A673 (cell line): ENCODE measurements around the gene PLIN3. TPM values are rescaled to one million over a fixed set of nuclear protein-coding genes. Genes with fewer than 3 reads are reported as not detected.

Source experiments
- Bru-seq: library from RNA; stranded (reverse); fragments of 400-500 nt; gene quantifications from one replicate; lab custom pipeline; 2021; lab: Mats Ljungman, UMichigan
- BruChase-seq, 2 experiments: library from RNA; stranded (reverse); fragments of 400-500 nt; gene quantifications; one replicate each; lab custom pipeline; 2021; lab: Mats Ljungman, UMichigan
- BruUV-seq: library from RNA; stranded (reverse); fragments of 400-500 nt; replicated peaks from 2 replicates; lab custom pipeline; 2021; lab: Mats Ljungman, UMichigan
- CTCF ChIA-PET: fragments of 300-600 bp; sonication (Branson Sonifier 250); formaldehyde crosslinking; loops from one replicate; lab custom pipeline; 2022; ENCODE audit warnings: antibody characterized with exemption; lab: Charles Lee
- POLR2A ChIA-PET: fragments of 300-600 bp; sonication (Branson Sonifier 250); formaldehyde crosslinking; loops from one replicate; lab custom pipeline; 2022; ENCODE audit warnings: antibody characterized with exemption; ENCODE audit not compliant: low non-redundant PET; lab: Charles Lee
- DNase-seq: peaks from one replicate; pipeline ENCODE4 v3.0.0-alpha.2; 2015; ENCODE audit warnings: low spot score
- H3K27ac ChIP-seq: fragments of 200-600 bp; sonication (generic); 2 replicates; pipeline ENCODE4 v1.5.1; 2016; ENCODE audit warnings: mixed run types, low read depth, mild to moderate bottlenecking, mixed read lengths, antibody characterized with exemption, low read length; ENCODE audit not compliant: poor library complexity, severe bottlenecking
- H3K27me3 ChIP-seq: fragments of 200-600 bp; sonication (generic); replicated peaks from 2 replicates; pipeline ENCODE4 v1.6.1; 2017; ENCODE audit warnings: mixed run types, low read depth, mild to moderate bottlenecking, mixed read lengths, antibody characterized with exemption, low read length; ENCODE audit not compliant: insufficient read depth, poor library complexity
- H3K36me3 ChIP-seq: fragments of 200-600 bp; sonication (generic); 2 replicates; pipeline ENCODE4 v1.6.1; 2016; ENCODE audit warnings: mixed run types, mild to moderate bottlenecking, mixed read lengths, antibody characterized with exemption, low read length; ENCODE audit not compliant: insufficient read depth, poor library complexity, severe bottlenecking
- H3K4me1 ChIP-seq: fragments of 200-600 bp; sonication (generic); 2 replicates; pipeline ENCODE4 v1.6.1; 2017; ENCODE audit warnings: mixed run types, mild to moderate bottlenecking, mixed read lengths, antibody characterized with exemption, low read length; ENCODE audit not compliant: insufficient read depth, poor library complexity, severe bottlenecking
- H3K4me3 ChIP-seq: fragments of 200-600 bp; sonication (generic); 2 replicates; pipeline ENCODE4 v1.5.1; 2016; ENCODE audit warnings: low read depth, mixed run types, mild to moderate bottlenecking, mixed read lengths, low read length; ENCODE audit not compliant: poor library complexity, severe bottlenecking
- H3K9me3 ChIP-seq: fragments of 200-600 bp; sonication (generic); 2 replicates; pipeline ENCODE4 v1.6.1; 2016; ENCODE audit warnings: mixed run types, low read depth, mild to moderate bottlenecking, mixed read lengths, antibody characterized with exemption, low read length; ENCODE audit not compliant: poor library complexity, severe bottlenecking
- EZH2 ChIP-seq: fragments of 200-600 bp; sonication (generic); IDR thresholded peaks from 2 replicates; pipeline ENCODE4 v1.6.1; 2017; ENCODE audit warnings: borderline replicate concordance, low read depth, mild to moderate bottlenecking, mixed read lengths, antibody characterized with exemption, low read length; ENCODE audit not compliant: poor library complexity, severe bottlenecking
- intact Hi-C: fragments of 100-400 bp; cut with micrococcal nuclease; formaldehyde crosslinking; loops from one replicate; pipeline ENCODE4 v1.10.0; 2022; ENCODE audit not compliant: unreplicated experiment
- long read RNA-seq: library from polyadenylated mRNA; stranded (forward); transcript quantifications from one replicate; pipeline ENCODE4 v2.0.0, GENCODE V29; 2022
- total RNA-seq: library from RNA; stranded (reverse); gene quantifications from 2 replicates; pipeline ENCODE4 v1.2.3, GENCODE V29; 2021
- TF ChIP-seq, protein P1 (sequence below): fragments of 300-800, 200-600 bp; sonication (generic); conservative IDR thresholded peaks from 2 replicates; pipeline ENCODE4 v1.5.1; 2017; ENCODE audit warnings: low read depth, mild to moderate bottlenecking, antibody characterized with exemption, low read length, moderate library complexity, mixed read lengths

The PLIN3 gene, protein sequence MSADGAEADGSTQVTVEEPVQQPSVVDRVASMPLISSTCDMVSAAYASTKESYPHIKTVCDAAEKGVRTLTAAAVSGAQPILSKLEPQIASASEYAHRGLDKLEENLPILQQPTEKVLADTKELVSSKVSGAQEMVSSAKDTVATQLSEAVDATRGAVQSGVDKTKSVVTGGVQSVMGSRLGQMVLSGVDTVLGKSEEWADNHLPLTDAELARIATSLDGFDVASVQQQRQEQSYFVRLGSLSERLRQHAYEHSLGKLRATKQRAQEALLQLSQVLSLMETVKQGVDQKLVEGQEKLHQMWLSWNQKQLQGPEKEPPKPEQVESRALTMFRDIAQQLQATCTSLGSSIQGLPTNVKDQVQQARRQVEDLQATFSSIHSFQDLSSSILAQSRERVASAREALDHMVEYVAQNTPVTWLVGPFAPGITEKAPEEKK
- 30.6 and 39.9 TPM in 2 replicates for total RNA-seq
- Bru-seq, nascent RNA: percentile 42 among the genes with signal in this experiment
- percentile 49 among the genes with signal in this experiment for BruChase-seq, experiment 1, labeled RNA remaining after a 2-hour chase
- BruChase-seq, experiment 2, labeled RNA remaining after a 6-hour chase: percentile 54 among the genes with signal in this experiment
- long read RNA-seq, transcript PLIN3-201 (8 exons, 2,333 nt): major isoform, 191 of 216 reads
- long read RNA-seq, transcript PLIN3-202 (8 exons, 1,535 nt): minor isoform, 5 of 216 reads
- long read RNA-seq, partial matches to known transcripts: 9 of 216 reads
- long read RNA-seq, other reads (novel, unspliced or antisense): 11 of 216 reads

DNA sequence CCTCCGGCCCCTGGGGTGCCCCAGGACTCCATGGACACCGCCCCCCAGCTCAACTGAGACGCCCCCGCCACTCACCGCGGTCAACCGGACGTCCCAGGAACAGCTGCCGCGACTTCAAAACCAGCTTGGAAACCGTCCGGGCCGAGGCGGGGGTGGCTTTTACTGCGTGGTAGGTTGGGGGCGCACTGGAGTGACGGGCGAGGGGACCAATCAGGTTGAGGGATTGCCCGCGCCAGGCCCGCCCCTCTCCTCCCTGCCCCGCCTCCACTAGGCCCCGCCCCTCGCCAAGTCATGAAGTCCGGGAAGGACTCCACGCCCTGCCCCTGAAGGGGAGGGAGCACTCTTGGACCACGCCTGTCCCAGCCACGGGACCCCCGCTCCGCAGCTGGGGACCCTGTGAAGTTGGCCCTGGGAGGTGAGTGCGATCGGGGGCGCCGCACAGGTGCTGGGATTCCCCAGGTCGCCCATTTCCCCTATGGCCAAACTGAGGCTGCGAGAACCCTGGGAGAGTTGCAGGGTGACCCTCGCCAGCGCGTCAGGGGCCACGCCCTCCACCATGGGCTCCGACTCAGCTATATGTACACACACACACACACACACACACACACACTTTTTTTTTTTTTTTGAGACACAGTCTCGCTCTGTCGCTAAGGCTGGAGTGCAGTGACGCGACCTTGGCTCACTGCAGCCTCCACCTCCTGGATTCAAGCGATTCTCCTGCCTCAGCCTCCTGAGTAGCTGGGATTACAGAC, at the start of gene PLIN3:
PLIN3 (minus strand) TSS at position 134 of the 752 bp plus-strand sequence. CDS start 6,273 bp downstream, outside the sequence.
- Histone ChIP-seq H3K27ac (peak within 1 kb of the TSS; percentile 67), H3K4me3 (peak within 1 kb of the TSS; percentile 84), H3K4me1 (peaks cover 9% of the 10 kb centered on the region), H3K27me3 (no peaks in the 10 kb centered on the region), H3K9me3 (no peaks in the 10 kb centered on the region), H3K36me3 (no peaks in the 10 kb centered on the region)
- intact Hi-C loops: no loop called here
- TF ChIP-seq, protein P1, sequence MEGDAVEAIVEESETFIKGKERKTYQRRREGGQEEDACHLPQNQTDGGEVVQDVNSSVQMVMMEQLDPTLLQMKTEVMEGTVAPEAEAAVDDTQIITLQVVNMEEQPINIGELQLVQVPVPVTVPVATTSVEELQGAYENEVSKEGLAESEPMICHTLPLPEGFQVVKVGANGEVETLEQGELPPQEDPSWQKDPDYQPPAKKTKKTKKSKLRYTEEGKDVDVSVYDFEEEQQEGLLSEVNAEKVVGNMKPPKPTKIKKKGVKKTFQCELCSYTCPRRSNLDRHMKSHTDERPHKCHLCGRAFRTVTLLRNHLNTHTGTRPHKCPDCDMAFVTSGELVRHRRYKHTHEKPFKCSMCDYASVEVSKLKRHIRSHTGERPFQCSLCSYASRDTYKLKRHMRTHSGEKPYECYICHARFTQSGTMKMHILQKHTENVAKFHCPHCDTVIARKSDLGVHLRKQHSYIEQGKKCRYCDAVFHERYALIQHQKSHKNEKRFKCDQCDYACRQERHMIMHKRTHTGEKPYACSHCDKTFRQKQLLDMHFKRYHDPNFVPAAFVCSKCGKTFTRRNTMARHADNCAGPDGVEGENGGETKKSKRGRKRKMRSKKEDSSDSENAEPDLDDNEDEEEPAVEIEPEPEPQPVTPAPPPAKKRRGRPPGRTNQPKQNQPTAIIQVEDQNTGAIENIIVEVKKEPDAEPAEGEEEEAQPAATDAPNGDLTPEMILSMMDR: no peak
- TF ChIP-seq EZH2: no peak
- ChIA-PET POLR2A (interaction anchor here (0.6 to 0.7 kb wide), 2 partner anchors 46 to 71 kb away, joined by 3 to 15 read pairs; no protein-coding TSS in a partner anchor), CTCF (interaction anchor here (0.6 to 1.0 kb wide), 2 partner anchors 16 to 159 kb away, joined by 3 read pairs; no protein-coding TSS in a partner anchor)
- peak; percentile 93 for DNase-seq
- BruUV-seq: no TSS peak

DNA sequence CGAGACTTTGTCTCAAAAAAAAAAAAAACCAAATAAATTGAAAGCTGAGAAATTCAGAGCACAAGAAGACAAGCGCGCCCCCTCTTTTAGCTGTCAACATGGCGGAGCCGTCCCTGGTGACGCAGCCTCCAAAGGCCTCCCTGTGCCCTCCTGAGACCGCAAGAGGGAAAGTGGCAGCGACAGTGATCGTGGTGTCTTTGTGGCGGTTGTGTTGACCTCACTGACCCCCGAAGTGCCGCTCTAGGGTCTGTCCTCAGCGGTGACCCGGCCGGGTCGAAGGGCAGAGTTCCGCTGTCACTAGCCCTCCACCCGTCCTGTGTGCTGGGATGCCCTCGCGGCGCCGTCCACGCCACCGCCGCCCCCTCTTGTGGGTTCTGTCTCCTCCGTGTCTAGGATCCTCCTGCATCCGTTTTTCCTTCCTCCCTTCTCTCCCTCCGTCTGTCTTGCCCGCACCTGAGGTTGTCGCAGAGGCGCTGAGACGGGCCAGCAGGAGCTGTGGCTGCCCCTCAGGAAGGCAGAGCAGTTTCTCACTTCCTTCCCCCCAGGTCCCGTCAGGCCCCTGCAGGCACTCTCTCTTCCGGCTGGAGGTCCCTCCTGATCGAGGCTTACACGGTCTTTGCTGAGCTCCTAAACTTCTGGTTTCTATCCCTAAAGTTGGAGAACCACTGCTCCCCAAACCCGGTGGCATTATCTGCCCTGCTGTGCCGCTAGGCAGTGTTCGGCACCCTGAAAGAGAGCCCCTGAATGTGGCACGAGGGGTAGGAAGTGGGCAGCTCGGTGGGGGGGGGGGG, 49.0 kb upstream of the PLIN3 start:
- H3K4me3 ChIP-seq: no peak overlapping the region
- intact Hi-C loops: no loop called here

More for the DNA sequence above, 49.0 kb upstream of the PLIN3 start:
- no peaks in the 10 kb centered on the region for H3K27me3 ChIP-seq
- no peaks in the 10 kb centered on the region for H3K9me3 ChIP-seq
- ChIA-PET POLR2A (no interaction called here), CTCF (interaction anchor here (0.6 kb wide), 1 partner anchor 125 kb away, joined by 4 read pairs; the partner anchor contains the start of gene FEM1A)
- DNase-seq: no peak
- peaks cover 84% of the 10 kb centered on the region for H3K36me3 ChIP-seq
- no peak for TF ChIP-seq EZH2
- TF ChIP-seq, protein P1: no peak
- peaks cover 25% of the 10 kb centered on the region for H3K4me1 ChIP-seq
- no peak overlapping the region for H3K27ac ChIP-seq
- BruUV-seq: no TSS peak
